ENCODE measurements around the gene DTWD1. TPM values are rescaled to one million over a fixed set of nuclear protein-coding genes. Genes with fewer than 3 reads are reported as not detected.

Gene DTWD1
- polyA plus RNA-seq, 3 donors, result 8.3 to 11.8 (median 10.2) TPM

DNA sequence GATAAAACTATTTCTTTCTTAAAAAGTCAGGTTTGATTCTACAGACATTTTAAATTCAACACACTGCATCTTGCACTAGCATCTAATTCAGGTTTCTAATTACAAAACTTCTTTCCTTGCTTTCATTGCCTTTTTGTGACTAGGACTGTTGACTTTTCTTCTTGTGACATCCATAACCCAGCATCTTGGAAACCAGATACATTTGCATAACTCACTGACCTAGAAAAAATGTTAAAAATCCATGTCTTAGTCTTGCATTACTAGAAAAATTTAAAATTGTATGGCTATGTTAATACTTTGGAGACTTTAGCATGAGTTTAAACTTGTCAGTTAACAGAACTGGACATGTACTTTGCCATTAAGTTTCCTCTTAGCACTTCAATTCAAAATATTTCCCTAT, 72.7 kb downstream of the DTWD1 start:
- Histone ChIP-seq H3K36me3 (replicated peaks in 1 of 2; ENCODE audit: control insufficient read depth in 1 of 2, insufficient read depth in 2 of 2, low read length in 2 of 2) (no peaks in the 10 kb centered on the region), H3K27ac (ENCODE audit: low read depth in 1 of 2, low read length in 2 of 2) (no peak overlapping the region), H3K4me3 (replicated peaks in 1 of 3; ENCODE audit: low read depth in 2 of 3, low read length in 3 of 3) (no peak overlapping the region), H3K27me3 (ENCODE audit: control insufficient read depth in 2 of 2, insufficient read depth in 2 of 2, low read length in 2 of 2) (no peaks in the 10 kb centered on the region), H3K79me2 (ENCODE audit: insufficient read depth, low read length) (no peaks in the 10 kb centered on the region), H4K20me1 (ENCODE audit: insufficient read depth, low read length) (no peaks in the 10 kb centered on the region), H3K9ac (ENCODE audit: insufficient read depth, low read length, poor library complexity, severe bottlenecking) (no peak overlapping the region), H3K4me2 (replicated peaks; ENCODE audit: extremely low read depth, low read length, poor library complexity, severe bottlenecking) (no peak overlapping the region), H2AFZ (ENCODE audit: insufficient read depth, low read depth, low read length, poor library complexity, severe bottlenecking) (no peak overlapping the region), H3K4me1 (ENCODE audit: control insufficient read depth in 1 of 2, insufficient read depth in 2 of 2, low read length in 2 of 2) (peaks cover 0 to 5% of the 10 kb centered on the region in 2 donors), H3K9me3 (replicated peaks in 1 of 2; ENCODE audit: control insufficient read depth in 1 of 2, insufficient read depth in 1 of 2, low read length in 2 of 2) (no peaks in the 10 kb centered on the region)
- no peak for DNase-seq
- Mint-ChIP-seq H3K36me3 (peaks cover 0 to 2% of the 10 kb centered on the region in 2 donors), H3K27ac (no peak overlapping the region), H3K4me1 (peaks cover 11% of the 10 kb centered on the region), H3K4me3 (no peak overlapping the region), H3K9me3 (peaks cover 0 to 2% (median 0%) of the 10 kb centered on the region in 7 donors), H3K27me3 (ENCODE audit: low read depth in 3 of 3) (peaks cover 0 to 2% (median 0%) of the 10 kb centered on the region in 3 donors)
- TF ChIP-seq, protein P1, sequence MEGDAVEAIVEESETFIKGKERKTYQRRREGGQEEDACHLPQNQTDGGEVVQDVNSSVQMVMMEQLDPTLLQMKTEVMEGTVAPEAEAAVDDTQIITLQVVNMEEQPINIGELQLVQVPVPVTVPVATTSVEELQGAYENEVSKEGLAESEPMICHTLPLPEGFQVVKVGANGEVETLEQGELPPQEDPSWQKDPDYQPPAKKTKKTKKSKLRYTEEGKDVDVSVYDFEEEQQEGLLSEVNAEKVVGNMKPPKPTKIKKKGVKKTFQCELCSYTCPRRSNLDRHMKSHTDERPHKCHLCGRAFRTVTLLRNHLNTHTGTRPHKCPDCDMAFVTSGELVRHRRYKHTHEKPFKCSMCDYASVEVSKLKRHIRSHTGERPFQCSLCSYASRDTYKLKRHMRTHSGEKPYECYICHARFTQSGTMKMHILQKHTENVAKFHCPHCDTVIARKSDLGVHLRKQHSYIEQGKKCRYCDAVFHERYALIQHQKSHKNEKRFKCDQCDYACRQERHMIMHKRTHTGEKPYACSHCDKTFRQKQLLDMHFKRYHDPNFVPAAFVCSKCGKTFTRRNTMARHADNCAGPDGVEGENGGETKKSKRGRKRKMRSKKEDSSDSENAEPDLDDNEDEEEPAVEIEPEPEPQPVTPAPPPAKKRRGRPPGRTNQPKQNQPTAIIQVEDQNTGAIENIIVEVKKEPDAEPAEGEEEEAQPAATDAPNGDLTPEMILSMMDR (IDR thresholded peaks at IDR 0.05), result no peak
- intact Hi-C loops (cut with micrococcal nuclease), result no loop called here

DNA sequence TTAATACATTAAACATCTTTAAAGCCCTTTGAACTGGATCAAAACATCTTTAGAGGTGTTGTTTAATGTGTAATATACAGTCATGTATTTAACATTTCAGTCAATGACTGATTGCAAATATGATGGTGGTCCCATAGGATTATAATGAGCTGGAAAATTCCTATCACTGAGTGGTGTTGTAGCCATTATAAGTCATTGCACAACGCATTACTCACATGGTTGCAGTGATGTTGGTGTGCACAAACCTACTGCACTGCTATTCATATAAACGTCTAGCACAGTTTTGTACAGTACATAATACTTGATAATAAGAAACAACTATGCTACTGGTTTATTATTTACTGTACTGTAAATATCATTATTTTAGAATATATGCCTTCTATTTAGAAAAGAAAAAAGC, 75.6 kb downstream of the DTWD1 start:
- WGBS (ENCODE audit: insufficient coverage), result no CpG with 5 or more reads among the region's 2 CpGs
- no peak for DNase-seq
- no peaks in the 10 kb centered on the region for H3K9me3 ChIP-seq (replicated peaks in 1 of 2; ENCODE audit: control insufficient read depth in 1 of 2, insufficient read depth in 1 of 2, low read length in 2 of 2)
- no peak overlapping the region for H3K4me2 ChIP-seq (replicated peaks; ENCODE audit: extremely low read depth, low read length, poor library complexity, severe bottlenecking)
- no peak overlapping the region for H3K9ac ChIP-seq (ENCODE audit: insufficient read depth, low read length, poor library complexity, severe bottlenecking)
- H3K4me1 ChIP-seq (ENCODE audit: control insufficient read depth in 1 of 2, insufficient read depth in 2 of 2, low read length in 2 of 2), result peaks cover 0 to 5% of the 10 kb centered on the region in 2 donors
- H3K4me3 Mint-ChIP-seq, result no peak overlapping the region
- H3K27me3 ChIP-seq (ENCODE audit: control insufficient read depth in 2 of 2, insufficient read depth in 2 of 2, low read length in 2 of 2), result no peaks in the 10 kb centered on the region
- no peak overlapping the region for H3K27ac ChIP-seq (ENCODE audit: low read depth in 1 of 2, low read length in 2 of 2)
- no peak overlapping the region for H2AFZ ChIP-seq (ENCODE audit: insufficient read depth, low read depth, low read length, poor library complexity, severe bottlenecking)
- peaks cover 11% of the 10 kb centered on the region for H3K4me1 Mint-ChIP-seq
- intact Hi-C loops (cut with micrococcal nuclease), result no loop called here
- H3K36me3 Mint-ChIP-seq, result peaks cover 0 to 2% of the 10 kb centered on the region in 2 donors
- no peaks in the 10 kb centered on the region for H4K20me1 ChIP-seq (ENCODE audit: insufficient read depth, low read length)
- no peak overlapping the region for H3K4me3 ChIP-seq (replicated peaks in 1 of 3; ENCODE audit: low read depth in 2 of 3, low read length in 3 of 3)
- no peaks in the 10 kb centered on the region for H3K9me3 Mint-ChIP-seq
- H3K36me3 ChIP-seq (replicated peaks in 1 of 2; ENCODE audit: control insufficient read depth in 1 of 2, insufficient read depth in 2 of 2, low read length in 2 of 2), result no peaks in the 10 kb centered on the region
- H3K79me2 ChIP-seq (ENCODE audit: insufficient read depth, low read length), result no peaks in the 10 kb centered on the region
- H3K27me3 Mint-ChIP-seq (ENCODE audit: low read depth in 3 of 3), result peaks cover 0 to 2% (median 0%) of the 10 kb centered on the region in 3 donors
- TF ChIP-seq, protein P1 (IDR thresholded peaks at IDR 0.05), result no peak
- no peak overlapping the region for H3K27ac Mint-ChIP-seq

Data from CD14-positive monocyte (primary cell).